CMK (cell line): ENCODE measurements around the gene METTL17.

Experiments
- DNase-seq: peaks from one replicate; pipeline ENCODE4 v3.0.0-alpha.2; 2010; ENCODE audit warnings: low read depth

The METTL17 gene

DNA sequence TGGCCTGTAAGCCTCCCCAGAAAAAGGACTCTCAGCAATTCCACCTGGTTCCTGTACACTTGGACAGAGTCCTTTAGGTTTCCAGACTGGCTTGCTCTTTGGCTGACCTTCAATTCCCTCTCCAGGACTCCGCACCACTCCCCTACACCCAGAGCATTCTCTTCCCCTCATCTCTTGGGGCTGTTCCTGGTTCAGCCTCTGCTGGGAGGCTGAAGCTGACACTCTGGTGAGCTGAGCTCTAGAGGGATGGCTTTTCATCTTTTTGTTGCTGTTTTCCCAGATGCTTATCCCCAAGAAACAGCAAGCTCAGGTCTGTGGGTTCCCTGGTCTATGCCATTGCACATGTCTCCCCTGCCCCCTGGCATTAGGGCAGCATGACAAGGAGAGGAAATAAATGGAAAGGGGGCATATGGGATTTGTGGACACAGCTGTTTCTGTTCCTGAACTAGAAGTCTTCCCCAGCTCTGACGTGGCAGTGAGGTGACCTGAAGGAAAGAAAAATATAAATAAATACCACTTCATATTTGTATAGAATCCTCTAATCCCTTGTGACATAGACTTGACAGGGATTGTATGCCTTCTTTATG, 53.7 kb downstream of the METTL17 start:
- DNase-seq, result no peak

DNA sequence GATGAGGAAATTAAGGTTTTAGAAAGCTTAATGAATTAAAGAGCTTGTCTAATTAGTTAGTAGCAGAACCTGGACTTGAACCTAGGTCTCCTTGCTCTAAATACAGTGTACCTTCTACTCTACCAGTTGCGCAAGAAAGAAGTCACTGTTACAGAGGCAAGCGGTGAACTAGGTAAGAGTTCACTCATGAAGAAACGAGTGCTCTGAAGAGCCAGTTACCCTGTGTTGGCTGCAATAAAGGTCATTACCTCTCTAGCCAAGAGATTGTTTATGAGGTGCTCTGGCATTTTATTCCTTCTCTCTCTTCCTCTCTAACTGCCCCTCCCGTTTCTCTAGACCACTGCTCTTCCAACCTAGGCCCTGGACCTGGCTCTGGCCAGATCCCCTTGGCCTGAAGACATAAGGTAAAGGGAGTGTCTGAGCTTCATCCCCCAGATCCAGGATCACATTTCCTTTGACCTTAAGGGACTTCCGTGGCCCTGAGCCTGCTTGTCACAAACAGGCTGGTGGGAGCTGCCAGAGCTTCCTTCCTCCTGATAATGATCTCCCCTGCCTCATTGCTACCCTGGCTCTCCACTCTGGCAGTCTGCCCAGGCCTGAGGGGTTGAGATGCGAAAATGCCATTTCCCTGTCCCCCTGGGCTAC, 54.3 kb downstream of the METTL17 start:
- peak; percentile 67 for DNase-seq
